ENCODE measurements around the gene SLC9A3.

Gene SLC9A3

GRCh38 chr5:499233-500209 lies 24.7 kb downstream of the SLC9A3 start:
- in situ Hi-C loops (cut with MboI; ENCODE audit: low sequenced_read_pairs, unreplicated experiment): no loop called here
- no peak for DNase-seq (ENCODE audit: low spot score)
- no peak for TF ChIP-seq CTCF (IDR thresholded peaks at IDR 0.05; ENCODE audit: borderline replicate concordance, control extremely low read depth, extremely low read depth, insufficient read depth, missing control alignments)

- in situ Hi-C loops (cut with MboI; ENCODE audit: low sequenced_read_pairs, unreplicated experiment): no loop called here
- DNase-seq (ENCODE audit: low spot score): no peak
- TF ChIP-seq CTCF (IDR thresholded peaks at IDR 0.05; ENCODE audit: borderline replicate concordance, control extremely low read depth, extremely low read depth, insufficient read depth, missing control alignments): no peak
Observed at GRCh38 chr5:497871-498509, 26.3 kb downstream of the SLC9A3 start.

- in situ Hi-C loops (cut with MboI; ENCODE audit: low sequenced_read_pairs, unreplicated experiment): no loop called here
- DNase-seq (ENCODE audit: low spot score): no peak
- no peak for TF ChIP-seq CTCF (IDR thresholded peaks at IDR 0.05; ENCODE audit: borderline replicate concordance, control extremely low read depth, extremely low read depth, insufficient read depth, missing control alignments)
Observed at GRCh38 chr5:497090-497700, 27.1 kb downstream of the SLC9A3 start.

GRCh38 chr5:496028-496427 lies 28.2 kb downstream of the SLC9A3 start:
- TF ChIP-seq CTCF (IDR thresholded peaks at IDR 0.05; ENCODE audit: borderline replicate concordance, control extremely low read depth, extremely low read depth, insufficient read depth, missing control alignments): no peak
- in situ Hi-C loops (cut with MboI; ENCODE audit: low sequenced_read_pairs, unreplicated experiment): no loop called here
- no peak for DNase-seq (ENCODE audit: low spot score)

GRCh38 chr5:494667-495255 lies 29.5 kb downstream of the SLC9A3 start:
- no peak for TF ChIP-seq CTCF (IDR thresholded peaks at IDR 0.05; ENCODE audit: borderline replicate concordance, control extremely low read depth, extremely low read depth, insufficient read depth, missing control alignments)
- in situ Hi-C loops (cut with MboI; ENCODE audit: low sequenced_read_pairs, unreplicated experiment): no loop called here
- DNase-seq (ENCODE audit: low spot score): no peak

- TF ChIP-seq CTCF (IDR thresholded peaks at IDR 0.05; ENCODE audit: borderline replicate concordance, control extremely low read depth, extremely low read depth, insufficient read depth, missing control alignments): no peak
- in situ Hi-C loops (cut with MboI; ENCODE audit: low sequenced_read_pairs, unreplicated experiment): no loop called here
- no peak for DNase-seq (ENCODE audit: low spot score)
Observed at GRCh38 chr5:493758-494157, 30.5 kb downstream of the SLC9A3 start.

Data from GM13976 (cell line).